IMR-90 (cell line): Measurements from ENCODE around the gene CLSTN3. TPM values are rescaled to one million over a fixed set of nuclear protein-coding genes. Genes with fewer than 3 reads are reported as not detected.

Experiments used
- ATAC-seq: fragments of 200-7000 bp; cut with Tn5 transposase; 2 replicates; pipeline ENCODE4 v1.9.1; 2020; ENCODE audit warnings: low read depth, mild to moderate bottlenecking, moderate library complexity
- BruUV-seq: library from RNA; stranded (reverse); fragments of 400-500 nt; replicated peaks from 2 replicates; lab custom pipeline; 2021; lab: Mats Ljungman, UMichigan
- CTCF ChIA-PET: fragments of 300-600 bp; formaldehyde crosslinking; extraction: SDS; loops from one replicate; lab custom pipeline; 2021; ENCODE audit warnings: antibody characterized with exemption; lab: Yijun Ruan, JAX
- POLR2A ChIA-PET: fragments of 300-600 bp; sonication (Branson Sonifier 250); formaldehyde crosslinking; loops from one replicate; lab custom pipeline; 2022; ENCODE audit warnings: antibody characterized with exemption; ENCODE audit not compliant: unreplicated experiment; lab: Charles Lee
- DNase-seq: peaks from one replicate; pipeline ENCODE4 v3.0.0; 2013
- H2AFZ ChIP-seq: replicated peaks from 2 replicates; pipeline ENCODE3; 2013; ENCODE audit warnings: low read length, mild to moderate bottlenecking; ENCODE audit not compliant: poor library complexity
- H2AK5ac ChIP-seq: 2 replicates; pipeline ENCODE4 v1.6.1; 2013; ENCODE audit warnings: low read depth, low read length, inconsistent platforms
- H2AK9ac ChIP-seq: replicated peaks from 2 replicates; pipeline ENCODE3; 2013; ENCODE audit warnings: mild to moderate bottlenecking, low read depth, low read length, moderate library complexity; ENCODE audit not compliant: poor library complexity
- H2BK120ac ChIP-seq: 2 replicates; pipeline ENCODE4 v1.6.1; 2013; ENCODE audit warnings: low read depth, low read length, inconsistent platforms
- H2BK15ac ChIP-seq: 3 replicates; pipeline ENCODE4 v1.6.1; 2013; ENCODE audit warnings: low read depth, low read length, inconsistent platforms
- H2BK20ac ChIP-seq: 2 replicates; pipeline ENCODE4 v1.6.1; 2013; ENCODE audit warnings: low read depth, mild to moderate bottlenecking, inconsistent platforms, low read length, moderate library complexity
- H2BK5ac ChIP-seq: 2 replicates; pipeline ENCODE4 v1.6.1; 2013; ENCODE audit warnings: mild to moderate bottlenecking, low read depth, low read length, inconsistent platforms; ENCODE audit not compliant: poor library complexity, severe bottlenecking
- H3K14ac ChIP-seq: replicated peaks from 2 replicates; pipeline ENCODE4 v1.6.1; 2013; ENCODE audit warnings: low read depth, low read length, inconsistent platforms
- H3K18ac ChIP-seq: 2 replicates; pipeline ENCODE4 v1.6.1; 2013; ENCODE audit warnings: low read depth, low read length, control low read depth
- H3K23ac ChIP-seq: 2 replicates; pipeline ENCODE4 v1.6.1; 2013; ENCODE audit warnings: low read depth, low read length, inconsistent platforms
- H3K27ac ChIP-seq: 2 replicates; pipeline ENCODE4 v1.5.1; 2013; ENCODE audit warnings: mild to moderate bottlenecking, control low read depth, low read length; ENCODE audit not compliant: insufficient read depth
- H3K27me3 ChIP-seq: 2 replicates; pipeline ENCODE4 v1.6.1; 2013; ENCODE audit warnings: low read length; ENCODE audit not compliant: control insufficient read depth, insufficient read depth
- H3K36me3 ChIP-seq: 2 replicates; pipeline ENCODE4 v1.6.1; 2013; ENCODE audit warnings: low read length, mixed read lengths; ENCODE audit not compliant: control insufficient read depth, insufficient read depth
- H3K4ac ChIP-seq: 2 replicates; pipeline ENCODE4 v1.6.1; 2013; ENCODE audit warnings: low read depth, low read length, inconsistent platforms
- H3K4me1 ChIP-seq: 2 replicates; pipeline ENCODE4 v1.6.1; 2013; ENCODE audit warnings: low read length, mixed read lengths; ENCODE audit not compliant: control insufficient read depth, insufficient read depth
- H3K4me2 ChIP-seq: 2 replicates; pipeline ENCODE4 v1.6.1; 2013; ENCODE audit warnings: low read depth, mild to moderate bottlenecking, control low read depth, low read length, moderate library complexity
- H3K4me3 ChIP-seq: 2 replicates; pipeline ENCODE4 v1.5.1; 2013; ENCODE audit warnings: low read depth, mild to moderate bottlenecking, control low read depth, low read length, moderate library complexity; ENCODE audit not compliant: insufficient read depth
- H3K56ac ChIP-seq: 2 replicates; pipeline ENCODE4 v1.6.1; 2013; ENCODE audit warnings: low read length, inconsistent platforms; ENCODE audit not compliant: insufficient read depth; ENCODE audit errors: extremely low read depth
- H3K79me1 ChIP-seq, 2 experiments: 2 replicates each; pipeline ENCODE4 v1.6.1; 2013; ENCODE audit warnings: low read length in 2 of 2, inconsistent platforms in 1 of 2, low read depth in 1 of 2
- H3K9ac ChIP-seq: 2 replicates; pipeline ENCODE4 v1.6.1; 2013; ENCODE audit warnings: low read depth, low read length, control low read depth
- H3K9me1 ChIP-seq: 2 replicates; pipeline ENCODE4 v1.6.1; 2013; ENCODE audit warnings: low read length, inconsistent platforms; ENCODE audit not compliant: insufficient read depth
- H3K9me3 ChIP-seq: 2 replicates; pipeline ENCODE4 v1.6.1; 2013; ENCODE audit warnings: low read length; ENCODE audit not compliant: control insufficient read depth, insufficient read depth
- H4K20me1 ChIP-seq: 2 replicates; pipeline ENCODE4 v1.6.1; 2013; ENCODE audit warnings: low read length, inconsistent platforms; ENCODE audit not compliant: insufficient read depth
- H4K5ac ChIP-seq: 2 replicates; pipeline ENCODE4 v1.6.1; 2013; ENCODE audit warnings: mild to moderate bottlenecking, low read depth, low read length, control low read depth
- H4K8ac ChIP-seq, 2 experiments: 2 replicates each; pipeline ENCODE4 v1.6.1; 2013; ENCODE audit warnings: low read depth in 2 of 2, low read length in 2 of 2, control low read depth in 1 of 2, inconsistent platforms in 1 of 2
- H4K91ac ChIP-seq: 2 replicates; pipeline ENCODE4 v1.6.1; 2013; ENCODE audit warnings: low read depth, low read length, inconsistent platforms; ENCODE audit not compliant: insufficient read depth
- CEBPB ChIP-seq: IDR thresholded peaks from 2 replicates; pipeline ENCODE4 v1.6.1; 2012; ENCODE audit warnings: low read depth, low read length, improper control_type of control experiment
- CHD1 ChIP-seq: IDR thresholded peaks from 2 replicates; pipeline ENCODE4 v1.6.1; 2012; ENCODE audit warnings: low read depth, low read length, improper control_type of control experiment
- FOS ChIP-seq: fragments of 150-350 bp; IDR thresholded peaks from 2 replicates; pipeline ENCODE4 v1.6.1; 2016; ENCODE audit warnings: low read depth, low read length
- MAFK ChIP-seq: IDR thresholded peaks from 2 replicates; pipeline ENCODE4 v1.6.1; 2012; ENCODE audit warnings: low read depth, low read length, improper control_type of control experiment
- MAZ ChIP-seq: IDR thresholded peaks from 2 replicates; pipeline ENCODE4 v1.6.1; 2012; ENCODE audit warnings: low read depth, mild to moderate bottlenecking, low read length, improper control_type of control experiment, moderate library complexity, borderline replicate concordance
- RCOR1 ChIP-seq: IDR thresholded peaks from 2 replicates; pipeline ENCODE4 v1.6.1; 2012; ENCODE audit warnings: mild to moderate bottlenecking, low read length, improper control_type of control experiment; ENCODE audit not compliant: insufficient replicate concordance
- WGBS, 2 experiments: methylation state at CpG; one replicate each; pipeline versions ENCODE4 v1.1.5 to v1.1.7; 2013; ENCODE audit warnings: missing lambda C conversion rate in 2 of 2; ENCODE audit not compliant: insufficient read length in 1 of 2; ENCODE audit errors: extremely low coverage in 2 of 2; 5-methylcytosine and 5-hydroxymethylcytosine counted together
- dilution Hi-C: fragments of 300-500 bp; cut with HindIII; formaldehyde crosslinking; loops from one replicate; pipeline ENCODE4 v1.14.3; 2018; ENCODE audit warnings: low sequenced_read_pairs; ENCODE audit not compliant: unreplicated experiment
- in situ Hi-C: fragments of 300-500 bp; cut with MboI; formaldehyde crosslinking; loops from 3 replicates; pipeline ENCODE4 v1.14.3; 2019; ENCODE audit warnings: low sequenced_read_pairs, inconsistent platforms, mixed read lengths
- intact Hi-C: fragments of 100-400 bp; cut with micrococcal nuclease; formaldehyde crosslinking; loops from 2 replicates; pipeline ENCODE4 v1.10.0; 2022
- polyA plus RNA-seq, 3 experiments: library from polyadenylated mRNA; depleted of rRNA; stranded (reverse); fragments of >200 nt; gene quantifications; 2 replicates each; pipeline ENCODE4 v1.2.3, GENCODE V29; 2012; ENCODE audit warnings: low replicate concordance in 1 of 3
- total RNA-seq: library from RNA; depleted of rRNA; stranded (reverse); fragments of >200 nt; gene quantifications from 2 replicates; pipeline ENCODE4 v1.2.3, GENCODE V29; 2012
- TF ChIP-seq, protein P1 (sequence below): fragments of 150-350 bp; IDR thresholded peaks from 2 replicates; pipeline ENCODE4 v1.6.1; 2016; ENCODE audit warnings: low read depth, mild to moderate bottlenecking, low read length, moderate library complexity, borderline replicate concordance
- TF ChIP-seq, protein P2 (sequence below): conservative IDR thresholded peaks from 2 replicates; pipeline ENCODE4 v1.5.1; 2012; ENCODE audit warnings: mild to moderate bottlenecking, low read depth, low read length, improper control_type of control experiment
- TF ChIP-seq, protein P3 (sequence below): fragments of 150-350 bp; IDR thresholded peaks from 2 replicates; pipeline ENCODE4 v1.6.1; 2017; ENCODE audit warnings: mild to moderate bottlenecking, antibody characterized with exemption, low read length, low read depth

The CLSTN3 gene
- total and polyA plus RNA-seq, 2 of the 4 experiments (the other 2 are of a cell fraction): 4.1 to 16.4 TPM

DNA sequence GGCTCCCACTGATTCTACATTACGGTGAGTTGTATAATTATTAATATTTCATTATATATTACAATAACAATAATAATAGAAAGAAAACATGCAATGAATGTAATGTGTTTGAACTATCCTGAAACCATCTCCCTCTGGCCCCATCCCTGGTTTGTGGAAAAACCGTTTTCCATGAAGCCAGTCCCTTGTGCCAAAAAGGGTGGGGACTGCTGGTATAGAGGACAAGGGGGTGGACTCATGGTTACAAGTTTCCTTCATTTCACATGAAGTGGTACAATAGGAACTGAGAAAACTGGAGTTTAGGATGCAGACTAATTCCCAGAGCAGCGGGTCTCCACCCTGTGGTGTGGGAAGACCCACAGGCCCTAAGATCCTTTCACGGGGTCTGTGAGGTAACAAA is 18.1 kb upstream of the CLSTN3 start:
- no peak for ATAC-seq
- CTCF ChIA-PET: interaction anchor here (1.8 to 2.0 kb wide), 3 partner anchors 52 to 187 kb away, joined by 4 to 8 read pairs (median 5); partner anchors contain the start of gene C1S

More for the DNA sequence above, 18.1 kb upstream of the CLSTN3 start:
- Histone ChIP-seq H2AK5ac (no peak overlapping the region), H2AFZ (no peak overlapping the region), H4K8ac (no peak overlapping the region), H3K27ac (no peak overlapping the region), H3K23ac (no peak overlapping the region), H3K4me2 (no peak overlapping the region), H2BK5ac (no peak overlapping the region), H3K9me3 (no peaks in the 10 kb centered on the region), H3K18ac (no peak overlapping the region), H2BK15ac (no peak overlapping the region), H4K5ac (no peak overlapping the region), H3K27me3 (no peaks in the 10 kb centered on the region), H4K91ac (no peak overlapping the region), H3K56ac (no peak overlapping the region), H3K14ac (no peak overlapping the region), H4K20me1 (no peaks in the 10 kb centered on the region), H3K9ac (0 out of 2 replicates have a peak overlapping the region, but pooled peaks have one; percentile 6), H2AK9ac (no peak overlapping the region), H3K4me1 (peaks cover 5% of the 10 kb centered on the region; the same call in 1 of the 2 replicates), H2BK20ac (no peak overlapping the region), H3K36me3 (peaks cover 24% of the 10 kb centered on the region), H3K79me1 (peaks cover 19 to 43% of the 10 kb centered on the region in 2 experiments; a peak in 3 of 4 replicates), H3K4ac (no peak overlapping the region), H3K4me3 (no peak overlapping the region), H2BK120ac (no peak overlapping the region), H3K9me1 (no peaks in the 10 kb centered on the region)
- TF ChIP-seq, protein P1, sequence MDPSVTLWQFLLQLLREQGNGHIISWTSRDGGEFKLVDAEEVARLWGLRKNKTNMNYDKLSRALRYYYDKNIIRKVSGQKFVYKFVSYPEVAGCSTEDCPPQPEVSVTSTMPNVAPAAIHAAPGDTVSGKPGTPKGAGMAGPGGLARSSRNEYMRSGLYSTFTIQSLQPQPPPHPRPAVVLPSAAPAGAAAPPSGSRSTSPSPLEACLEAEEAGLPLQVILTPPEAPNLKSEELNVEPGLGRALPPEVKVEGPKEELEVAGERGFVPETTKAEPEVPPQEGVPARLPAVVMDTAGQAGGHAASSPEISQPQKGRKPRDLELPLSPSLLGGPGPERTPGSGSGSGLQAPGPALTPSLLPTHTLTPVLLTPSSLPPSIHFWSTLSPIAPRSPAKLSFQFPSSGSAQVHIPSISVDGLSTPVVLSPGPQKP: no peak
- TF ChIP-seq MAZ (no peak), CHD1 (no peak), MAFK (no peak), CEBPB (no peak), FOS (no peak), RCOR1 (no peak)
- TF ChIP-seq, protein P2, sequence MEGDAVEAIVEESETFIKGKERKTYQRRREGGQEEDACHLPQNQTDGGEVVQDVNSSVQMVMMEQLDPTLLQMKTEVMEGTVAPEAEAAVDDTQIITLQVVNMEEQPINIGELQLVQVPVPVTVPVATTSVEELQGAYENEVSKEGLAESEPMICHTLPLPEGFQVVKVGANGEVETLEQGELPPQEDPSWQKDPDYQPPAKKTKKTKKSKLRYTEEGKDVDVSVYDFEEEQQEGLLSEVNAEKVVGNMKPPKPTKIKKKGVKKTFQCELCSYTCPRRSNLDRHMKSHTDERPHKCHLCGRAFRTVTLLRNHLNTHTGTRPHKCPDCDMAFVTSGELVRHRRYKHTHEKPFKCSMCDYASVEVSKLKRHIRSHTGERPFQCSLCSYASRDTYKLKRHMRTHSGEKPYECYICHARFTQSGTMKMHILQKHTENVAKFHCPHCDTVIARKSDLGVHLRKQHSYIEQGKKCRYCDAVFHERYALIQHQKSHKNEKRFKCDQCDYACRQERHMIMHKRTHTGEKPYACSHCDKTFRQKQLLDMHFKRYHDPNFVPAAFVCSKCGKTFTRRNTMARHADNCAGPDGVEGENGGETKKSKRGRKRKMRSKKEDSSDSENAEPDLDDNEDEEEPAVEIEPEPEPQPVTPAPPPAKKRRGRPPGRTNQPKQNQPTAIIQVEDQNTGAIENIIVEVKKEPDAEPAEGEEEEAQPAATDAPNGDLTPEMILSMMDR: no peak
- TF ChIP-seq, protein P3, sequence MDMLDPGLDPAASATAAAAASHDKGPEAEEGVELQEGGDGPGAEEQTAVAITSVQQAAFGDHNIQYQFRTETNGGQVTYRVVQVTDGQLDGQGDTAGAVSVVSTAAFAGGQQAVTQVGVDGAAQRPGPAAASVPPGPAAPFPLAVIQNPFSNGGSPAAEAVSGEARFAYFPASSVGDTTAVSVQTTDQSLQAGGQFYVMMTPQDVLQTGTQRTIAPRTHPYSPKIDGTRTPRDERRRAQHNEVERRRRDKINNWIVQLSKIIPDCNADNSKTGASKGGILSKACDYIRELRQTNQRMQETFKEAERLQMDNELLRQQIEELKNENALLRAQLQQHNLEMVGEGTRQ: no peak
- in situ Hi-C loops (loop anchor here (5.0 to 10.0 kb wide), 2 partner anchors 50 to 167 kb away; partner anchors contain the start of genes C12orf57, C1S and RNU7-1), dilution Hi-C loops (no loop called here), intact Hi-C loops (loop anchor here (5.0 kb wide), 1 partner anchor 240 kb away; the partner anchor contains the start of gene SPSB2)
- BruUV-seq: no TSS peak
- POLR2A ChIA-PET: no interaction called here
- no CpG with 5 or more reads among the region's 4 CpGs for WGBS, 2 experiments
- DNase-seq: no peak
